AG09309 (cell line): ENCODE measurements around the gene PPP1R12C.
"Not testable (repeated sequence)": the region's sequence is repeated elsewhere in the genome, so short reads cannot be mapped to it uniquely, and the experiment has no call there.

Experiments
- DNase-seq: peaks from one replicate; pipeline ENCODE4 v3.0.0-alpha.2; 2010; ENCODE audit warnings: low read depth
- H3K4me3 ChIP-seq: 2 replicates; pipeline ENCODE4 v1.5.1; 2011; ENCODE audit warnings: mild to moderate bottlenecking, low read depth, low read length, moderate library complexity; ENCODE audit not compliant: control insufficient read depth
- CTCF ChIP-seq: IDR thresholded peaks from 2 replicates; pipeline ENCODE4 v1.5.1; 2011; ENCODE audit warnings: mild to moderate bottlenecking, low read depth, low read length, inconsistent platforms; ENCODE audit not compliant: insufficient read depth, control insufficient read depth; ENCODE audit errors: missing control alignments

PPP1R12C gene

GRCh38 chr19:55063492-55063843 is 54.0 kb downstream of the PPP1R12C start:
- DNase-seq, result no peak
- no peak for TF ChIP-seq CTCF
- H3K4me3 ChIP-seq, result no peak overlapping the region

- peak; percentile 68 for DNase-seq
- H3K4me3 ChIP-seq, result peak within 1 kb of the TSS; percentile 54
- no peak for TF ChIP-seq CTCF
Observed at GRCh38 chr19:55062735-55063491, 54.5 kb downstream of the PPP1R12C start, which contains the start of gene RDH13. RDH13 (minus strand) TSS chr19:55063148; CDS start chr19:55063032, 116 bp downstream.

- not testable (repeated sequence) for H3K4me3 ChIP-seq, DNase-seq
Observed at GRCh38 chr19:55060287-55060686, 57.1 kb downstream of the PPP1R12C start.

GRCh38 chr19:55058781-55059610 is 58.4 kb downstream of the PPP1R12C start:
- DNase-seq, result no peak
- TF ChIP-seq CTCF, result no peak
- H3K4me3 ChIP-seq, result no peak overlapping the region

GRCh38 chr19:55056827-55057226 is 60.6 kb downstream of the PPP1R12C start:
- TF ChIP-seq CTCF, result no peak
- H3K4me3 ChIP-seq, result no peak overlapping the region
- DNase-seq, result no peak

GRCh38 chr19:55053735-55054134 is 63.7 kb downstream of the PPP1R12C start:
- DNase-seq, result no peak

More at GRCh38 chr19:55053735-55054134, 63.7 kb downstream of the PPP1R12C start:
- TF ChIP-seq CTCF, result no peak
- H3K4me3 ChIP-seq, result no peak overlapping the region
